AG20443 (cell line): ENCODE results near the gene C1orf141.
"Not testable (repeated sequence)": the region's sequence is repeated elsewhere in the genome, so short reads cannot be mapped to it uniquely, and the experiment has no call there.

ENCODE experiments used
- DNase-seq: peaks from one replicate; pipeline ENCODE4 v3.0.0; 2012; ENCODE audit warnings: low spot score, mixed read lengths

C1orf141 gene

GRCh38 chr1:67142931-67143330 lies 8.2 kb upstream of the C1orf141 start:
- DNase-seq: no peak

- not testable (repeated sequence) for DNase-seq
These were observed 7.1 kb upstream of the C1orf141 start for GRCh38 chr1:67141832-67142231.

- DNase-seq: no peak
These were observed 5.7 kb upstream of the C1orf141 start for GRCh38 chr1:67140460-67140859.

GRCh38 chr1:67138813-67139499 lies 4.2 kb upstream of the C1orf141 start:
- DNase-seq: no peak

DNA sequence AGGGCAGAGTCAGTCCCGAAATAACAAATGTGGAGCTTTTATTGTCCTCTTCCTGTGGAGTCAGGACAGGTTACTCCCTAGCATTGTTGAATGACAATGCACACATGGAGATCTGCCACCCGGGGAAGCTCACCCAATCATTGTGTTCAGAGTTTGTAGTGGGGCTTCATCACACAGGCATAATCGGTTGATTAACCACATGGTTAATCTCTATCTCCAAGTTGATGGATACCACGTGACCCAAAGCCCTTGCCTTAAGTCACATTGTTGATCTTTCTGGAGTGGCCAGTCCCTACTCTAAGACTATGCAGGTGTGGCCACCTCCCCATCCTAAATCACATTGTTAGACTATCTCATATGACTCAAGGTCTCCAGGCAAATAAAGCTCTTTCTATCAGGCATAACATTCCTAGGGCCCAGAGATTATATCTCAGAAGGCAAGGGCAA lies 2.6 kb upstream of the C1orf141 start:
- no peak for DNase-seq

DNA sequence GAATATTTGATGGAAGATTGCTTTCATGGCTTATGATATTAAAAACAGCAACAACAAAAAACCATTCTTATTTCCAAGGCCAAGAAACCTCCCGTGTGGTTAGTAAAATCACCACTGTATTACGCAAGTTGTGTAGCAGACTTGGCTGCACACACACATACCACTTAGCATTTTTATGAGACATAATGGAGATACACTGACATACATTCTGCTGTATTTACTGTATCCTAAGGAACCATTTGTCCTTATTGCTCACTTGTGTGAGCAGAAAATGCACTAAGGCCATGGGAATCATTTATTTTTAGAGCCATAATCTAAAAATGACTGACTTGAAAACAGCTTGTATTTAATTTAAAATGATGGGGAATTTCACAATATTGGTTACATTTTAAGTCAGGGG lies 584 bp upstream of the C1orf141 start:
- peak; percentile 60 for DNase-seq

DNA sequence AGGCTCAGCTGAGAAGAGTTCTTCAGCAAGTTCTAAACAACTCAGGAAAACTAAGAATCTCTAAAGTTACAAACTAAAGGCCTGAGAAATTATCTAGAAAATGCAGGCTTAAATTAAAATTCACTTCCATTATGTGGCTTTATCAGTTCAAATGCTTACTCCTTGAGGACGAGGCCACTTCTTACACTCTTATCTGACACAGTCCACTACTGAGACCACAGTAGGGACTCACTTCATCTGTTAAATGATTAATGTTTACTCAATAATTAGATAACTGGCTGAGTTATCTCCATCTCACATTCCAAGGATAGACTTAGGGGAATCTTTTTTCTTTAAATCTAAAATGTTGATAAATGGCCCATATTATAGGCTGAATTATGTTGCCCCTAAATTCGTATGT lies 1.6 kb downstream of the C1orf141 start:
- no peak for DNase-seq

DNA sequence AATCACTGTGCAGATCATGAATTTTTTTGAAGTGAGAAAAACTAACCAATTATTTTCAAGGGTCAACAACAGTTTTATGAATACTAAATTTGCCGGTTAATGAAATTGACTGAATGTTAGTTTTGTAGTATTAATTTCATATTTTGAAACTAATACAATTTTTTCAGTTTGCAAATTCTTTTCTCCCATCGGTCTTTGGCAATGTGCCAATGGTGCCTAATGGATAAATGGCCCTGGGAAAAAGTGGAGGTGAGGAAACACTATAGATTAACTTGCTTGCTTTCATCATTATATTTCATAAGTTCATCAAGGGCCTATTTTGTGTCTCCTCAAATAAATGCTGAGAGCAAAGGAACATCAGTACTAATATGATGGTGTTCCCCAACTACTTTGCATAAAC lies 4.1 kb downstream of the C1orf141 start:
- no peak for DNase-seq

GRCh38 chr1:67126974-67127373 lies 7.8 kb downstream of the C1orf141 start:
- DNase-seq: no peak

DNA sequence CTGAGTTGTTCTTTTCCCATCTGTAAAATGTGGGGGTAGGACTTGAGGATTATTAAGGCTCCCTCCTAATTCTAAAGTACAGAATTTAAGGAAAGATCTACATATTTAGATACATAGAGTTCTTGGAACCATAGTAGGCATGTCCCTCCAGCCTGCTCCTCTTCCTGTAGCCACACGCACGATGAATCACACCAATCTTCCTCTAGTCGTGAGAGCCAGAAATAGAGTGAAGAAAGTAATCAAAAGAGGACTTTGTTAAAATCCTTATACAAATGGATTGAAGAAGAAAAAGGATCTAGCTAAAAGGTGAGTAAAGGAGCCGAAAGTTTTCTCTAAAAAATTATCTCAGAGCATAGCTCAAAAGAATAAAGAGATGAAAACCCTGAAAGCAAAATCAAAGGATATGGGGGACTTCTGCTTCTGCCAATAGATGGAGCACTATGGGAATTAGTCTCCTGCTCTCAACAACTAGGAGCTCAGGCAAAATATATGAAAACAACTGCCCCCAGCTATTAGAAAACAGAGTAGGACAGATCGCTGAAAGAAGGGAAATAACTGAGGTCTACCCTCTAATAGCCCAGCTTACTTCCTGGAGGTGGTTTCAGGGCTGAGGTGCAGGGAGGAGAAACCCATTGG lies 8.5 kb downstream of the C1orf141 start:
- DNase-seq: peak; percentile 29

GRCh38 chr1:67124455-67124854 lies 10.3 kb downstream of the C1orf141 start:
- no peak for DNase-seq

DNA sequence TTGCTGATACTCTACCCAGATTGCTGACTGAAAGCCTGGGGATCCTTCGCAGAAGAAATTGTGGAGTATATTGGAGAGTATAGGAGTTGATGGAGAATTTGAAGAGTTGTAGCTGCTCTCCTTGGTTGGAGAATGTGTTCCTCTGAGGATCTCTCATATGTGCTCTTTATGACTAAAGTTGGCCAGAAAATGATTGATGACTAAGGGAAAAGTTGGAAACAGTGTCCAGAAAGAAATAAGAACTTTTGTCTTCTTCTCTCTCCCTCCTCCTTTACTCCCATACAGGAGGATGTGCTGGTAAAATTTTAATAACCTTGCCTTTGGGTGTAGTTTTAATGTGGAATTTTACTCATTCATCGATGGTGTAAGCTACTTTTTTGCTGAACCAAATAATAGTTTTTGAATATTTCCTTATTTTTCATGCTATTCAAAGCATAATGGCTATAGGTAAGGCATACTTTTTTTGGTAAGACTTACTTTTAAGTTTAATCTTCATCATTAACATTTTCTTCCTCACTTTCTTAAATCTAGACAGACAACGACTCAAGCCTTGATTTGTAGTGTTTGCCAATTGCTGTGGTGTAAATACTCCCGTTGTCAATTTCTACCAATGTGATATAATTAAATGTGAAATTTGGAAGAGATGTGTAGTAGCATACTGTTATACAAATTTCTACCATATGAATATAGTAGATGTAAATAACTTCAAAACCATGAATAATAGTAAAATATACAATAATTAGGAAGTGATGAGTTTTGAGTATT lies 13.7 kb downstream of the C1orf141 start:
- DNase-seq: no peak

DNA sequence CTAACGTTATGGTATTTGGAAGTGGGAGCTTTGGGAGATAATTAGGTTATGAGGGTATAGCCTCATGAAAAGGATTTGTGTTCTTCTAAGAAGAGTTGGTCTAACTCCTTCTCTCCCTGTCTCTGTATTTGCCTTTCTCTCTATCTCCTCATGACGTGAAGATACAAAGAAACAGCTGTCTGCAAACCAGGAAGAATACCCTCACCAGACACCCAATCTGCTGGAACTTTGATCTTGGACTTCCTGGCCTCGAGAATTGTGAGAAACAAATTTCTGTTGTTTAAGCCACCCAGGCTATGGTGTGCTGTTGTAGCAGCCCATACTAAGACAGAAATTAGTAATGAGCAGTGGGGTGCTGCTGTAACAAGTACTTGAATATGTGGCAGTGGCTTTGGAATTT lies 16.1 kb downstream of the C1orf141 start:
- DNase-seq: no peak

DNA sequence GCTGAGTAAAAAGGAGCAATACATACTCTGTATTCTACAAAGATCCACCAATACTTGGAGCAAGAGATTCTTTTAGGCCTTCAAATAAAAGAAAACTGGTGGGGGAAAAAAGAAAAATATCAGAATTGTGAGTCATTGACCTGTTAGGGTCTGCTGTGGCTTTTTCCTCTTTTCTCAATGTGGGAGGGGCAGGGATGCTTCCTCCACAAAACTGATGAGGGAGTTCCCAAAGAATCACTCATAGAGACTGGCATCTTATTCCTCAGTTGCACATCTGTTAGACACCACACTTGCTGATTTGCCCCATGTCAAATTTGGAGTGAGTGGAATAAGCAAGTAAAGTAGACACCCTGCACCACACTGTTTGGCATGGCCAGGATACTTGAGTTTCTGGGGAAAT lies 16.6 kb downstream of the C1orf141 start:
- no peak for DNase-seq

DNA sequence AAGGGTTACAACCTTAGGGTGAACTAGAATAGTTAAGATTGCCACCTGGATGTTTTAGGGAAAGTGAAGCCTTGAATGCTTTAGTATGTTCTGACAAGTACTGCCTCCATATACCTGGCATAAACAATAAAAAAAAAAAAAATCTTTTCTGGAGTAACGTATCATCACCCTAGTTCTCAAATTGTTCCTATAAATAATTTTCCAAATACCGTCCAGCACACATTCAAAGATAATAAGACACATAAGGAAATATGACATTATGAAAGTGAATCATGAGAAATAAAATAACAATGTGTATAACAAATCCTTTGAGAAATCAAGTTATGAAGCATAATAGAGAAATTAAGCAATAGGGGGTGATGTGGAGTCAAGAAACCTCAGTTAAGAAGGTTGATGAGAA lies 20.6 kb downstream of the C1orf141 start:
- no peak for DNase-seq

GRCh38 chr1:67110352-67110751 lies 24.4 kb downstream of the C1orf141 start:
- no peak for DNase-seq

GRCh38 chr1:67105508-67105907 lies 29.3 kb downstream of the C1orf141 start:
- no peak for DNase-seq

DNA sequence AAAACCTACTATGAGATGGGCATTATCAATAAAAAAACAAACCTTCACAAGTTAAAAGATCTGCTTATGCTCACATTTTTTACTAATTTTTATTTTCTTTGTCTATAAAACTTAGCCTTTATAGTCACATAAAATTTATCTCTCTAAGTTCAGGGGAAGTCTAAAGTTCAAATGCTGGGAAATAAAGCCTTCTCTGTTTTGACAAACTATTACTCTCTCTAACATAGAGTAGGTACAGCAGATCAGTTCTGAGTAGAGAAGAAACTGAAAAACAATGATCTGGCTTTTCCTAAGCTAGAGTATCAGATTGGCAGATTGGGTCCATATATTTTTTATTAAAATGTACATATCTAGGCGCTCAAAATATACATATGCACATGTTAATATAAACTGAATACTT lies 31.2 kb downstream of the C1orf141 start:
- no peak for DNase-seq

DNA sequence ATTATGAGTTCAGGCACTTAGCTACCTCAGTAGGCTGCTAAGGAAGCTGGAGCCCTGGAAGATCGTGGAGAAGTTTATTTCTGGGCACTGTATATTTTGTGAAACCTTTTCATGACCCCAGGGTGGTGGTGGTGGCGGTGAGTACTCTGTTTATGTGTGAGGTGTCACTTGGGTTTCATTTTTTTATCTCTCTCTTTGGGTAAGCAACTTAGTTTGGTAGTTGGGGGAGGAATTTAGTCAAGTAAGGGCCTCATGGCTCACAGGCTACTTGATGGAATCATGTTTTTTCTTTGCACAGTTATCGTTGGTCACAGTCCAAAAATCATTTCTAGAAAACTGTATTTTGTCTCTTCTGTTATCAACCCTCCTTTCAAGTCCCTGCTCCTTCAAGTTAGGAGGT lies 33.9 kb downstream of the C1orf141 start:
- DNase-seq: no peak

- DNase-seq: no peak
These were observed 37.5 kb downstream of the C1orf141 start for GRCh38 chr1:67097305-67097704.

DNA sequence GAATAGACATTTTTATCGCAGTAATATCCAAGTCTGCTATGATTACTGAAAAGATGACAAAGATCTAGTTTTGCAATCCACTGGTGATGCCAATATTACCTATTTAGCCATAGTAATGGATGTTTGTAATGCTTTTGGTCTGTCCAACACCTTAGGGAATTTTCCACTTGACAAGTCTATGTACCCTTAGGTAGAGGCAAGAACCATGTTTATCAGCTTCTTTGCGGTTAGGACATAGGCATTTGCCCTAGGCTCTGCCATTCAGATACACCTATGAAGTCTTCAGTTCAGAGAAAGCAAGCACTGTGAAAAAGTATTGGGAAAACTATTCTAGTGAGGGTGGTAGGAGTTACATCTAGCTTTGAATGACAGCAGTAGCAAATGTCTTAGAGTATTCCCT lies 40.6 kb downstream of the C1orf141 start:
- DNase-seq: no peak

- DNase-seq: no peak
These were observed 45.0 kb downstream of the C1orf141 start for GRCh38 chr1:67089685-67090208.

GRCh38 chr1:67088440-67088839 lies 46.3 kb downstream of the C1orf141 start:
- no peak for DNase-seq
